Measurements from ENCODE around the gene SORBS2. TPM values are rescaled to one million over a fixed set of nuclear protein-coding genes. Genes with fewer than 3 reads are reported as not detected.

The SORBS2 gene
- total RNA-seq, 2 donors from 2014 or later = 7.0 to 13.8 TPM

DNA sequence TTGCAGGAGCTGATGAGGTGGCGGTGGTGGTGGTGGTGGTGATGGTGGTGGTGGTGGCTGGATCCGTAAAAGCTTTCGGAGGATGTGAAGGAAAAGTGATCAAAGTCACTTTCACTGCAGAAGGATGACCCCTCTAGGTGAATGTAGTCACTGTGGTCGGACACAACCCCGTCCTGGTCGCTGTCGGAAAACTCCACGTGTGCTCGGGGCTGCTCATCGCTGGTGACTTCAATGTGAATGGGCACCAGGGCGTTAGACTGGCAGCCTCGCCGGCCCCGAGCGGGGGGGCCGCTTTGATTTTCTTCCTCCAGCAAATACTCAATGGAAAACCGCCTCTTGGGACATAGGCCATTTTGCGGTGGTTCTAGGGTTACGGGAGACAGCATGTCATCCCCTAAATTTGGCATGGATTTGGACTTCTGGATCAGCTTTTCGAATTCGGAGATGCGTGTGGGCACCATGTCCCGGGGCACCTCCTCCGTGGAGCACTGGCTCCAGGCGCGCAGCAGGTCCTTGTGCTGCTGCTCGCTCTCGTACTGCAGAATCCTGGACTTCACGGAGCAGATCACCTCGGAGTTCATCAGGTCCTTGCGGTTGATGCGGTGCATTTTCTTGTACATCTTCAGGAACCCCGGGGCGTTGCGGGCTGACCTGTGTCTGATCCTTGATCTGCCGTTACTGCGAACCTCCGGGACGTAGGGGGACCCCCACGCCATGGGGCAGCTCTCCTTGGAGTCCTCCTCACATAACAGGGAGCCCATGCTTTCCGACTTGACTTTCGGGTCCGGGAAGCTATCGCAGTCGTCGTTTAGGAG lies 188.3 kb downstream of the SORBS2 start:
- Histone ChIP-seq H3K27ac (ENCODE audit: low read depth, low read length) (no peak overlapping the region), H3K27me3 (ENCODE audit: control insufficient read depth, insufficient read depth, low read length, poor library complexity, severe bottlenecking) (no peaks in the 10 kb centered on the region), H3K9ac (ENCODE audit: extremely low read depth, low read length, poor library complexity, severe bottlenecking) (no peak overlapping the region), H3K9me3 (ENCODE audit: control insufficient read depth, low read length) (no peaks in the 10 kb centered on the region), H3K4me3 (ENCODE audit: low read length) (no peak overlapping the region), H3K36me3 (ENCODE audit: control insufficient read depth, insufficient read depth, low read length) (no peaks in the 10 kb centered on the region), H3K4me1 (ENCODE audit: control insufficient read depth, insufficient read depth, low read length) (peaks cover 4% of the 10 kb centered on the region)
- Mint-ChIP-seq H3K27ac (no peak overlapping the region), H3K36me3 (ENCODE audit: low read depth) (no peaks in the 10 kb centered on the region), H3K9me3 (no peaks in the 10 kb centered on the region), H3K27me3 (ENCODE audit: insufficient read depth) (peaks cover 8% of the 10 kb centered on the region), H3K4me1 (no peaks in the 10 kb centered on the region), H3K4me3 (no peak overlapping the region)
- DNase-seq = no peak
- TF ChIP-seq, protein P1, sequence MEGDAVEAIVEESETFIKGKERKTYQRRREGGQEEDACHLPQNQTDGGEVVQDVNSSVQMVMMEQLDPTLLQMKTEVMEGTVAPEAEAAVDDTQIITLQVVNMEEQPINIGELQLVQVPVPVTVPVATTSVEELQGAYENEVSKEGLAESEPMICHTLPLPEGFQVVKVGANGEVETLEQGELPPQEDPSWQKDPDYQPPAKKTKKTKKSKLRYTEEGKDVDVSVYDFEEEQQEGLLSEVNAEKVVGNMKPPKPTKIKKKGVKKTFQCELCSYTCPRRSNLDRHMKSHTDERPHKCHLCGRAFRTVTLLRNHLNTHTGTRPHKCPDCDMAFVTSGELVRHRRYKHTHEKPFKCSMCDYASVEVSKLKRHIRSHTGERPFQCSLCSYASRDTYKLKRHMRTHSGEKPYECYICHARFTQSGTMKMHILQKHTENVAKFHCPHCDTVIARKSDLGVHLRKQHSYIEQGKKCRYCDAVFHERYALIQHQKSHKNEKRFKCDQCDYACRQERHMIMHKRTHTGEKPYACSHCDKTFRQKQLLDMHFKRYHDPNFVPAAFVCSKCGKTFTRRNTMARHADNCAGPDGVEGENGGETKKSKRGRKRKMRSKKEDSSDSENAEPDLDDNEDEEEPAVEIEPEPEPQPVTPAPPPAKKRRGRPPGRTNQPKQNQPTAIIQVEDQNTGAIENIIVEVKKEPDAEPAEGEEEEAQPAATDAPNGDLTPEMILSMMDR (conservative IDR thresholded peaks at IDR 0.05) = no peak
- WGBS, 2 experiments (ENCODE audit: insufficient coverage in 1 of 2, insufficient read length in 1 of 2) = 97% methylated on average over 41 to 46 of the region's 46 CpGs

DNA sequence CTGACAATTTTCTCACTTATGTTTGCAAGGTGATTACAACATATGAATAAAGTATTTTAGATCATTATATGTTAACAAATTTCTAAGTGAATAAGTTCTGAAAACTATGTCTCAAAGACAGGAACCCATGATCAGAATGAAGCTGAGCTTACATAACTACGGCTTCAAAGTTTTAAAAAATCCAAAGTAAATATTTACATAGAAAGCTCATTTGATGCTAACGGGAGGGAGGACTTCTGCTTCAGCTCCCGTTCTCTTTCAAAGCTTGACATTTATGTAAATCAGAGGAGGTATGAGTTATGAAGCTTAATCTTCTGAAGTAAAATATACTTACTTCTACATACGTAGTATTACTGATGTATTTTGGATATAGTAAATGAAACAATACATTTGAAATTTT lies 203.8 kb downstream of the SORBS2 start:
- no peaks in the 10 kb centered on the region for H3K4me1 Mint-ChIP-seq

DNA sequence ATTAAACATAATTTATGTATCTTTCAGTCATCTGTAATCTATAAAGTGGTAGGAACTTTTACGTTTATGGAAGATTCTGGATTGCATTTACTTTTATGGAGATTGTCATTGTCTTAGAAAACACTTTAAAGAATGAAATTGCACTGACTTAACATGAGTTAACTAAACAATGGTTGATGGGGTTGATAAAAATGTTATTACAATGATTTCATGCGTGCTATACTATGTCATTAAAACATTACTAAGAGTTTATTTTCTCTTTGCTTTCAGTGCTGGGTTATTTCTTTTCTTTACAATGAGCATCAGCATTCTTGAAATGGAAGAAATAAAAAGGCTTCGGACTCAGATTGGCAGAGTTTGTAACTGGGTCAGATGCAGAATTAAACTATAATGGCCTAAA lies 209.6 kb downstream of the SORBS2 start:
- TF ChIP-seq, protein P1 (conservative IDR thresholded peaks at IDR 0.05) = no peak
- Mint-ChIP-seq H3K27ac (no peak overlapping the region), H3K4me3 (no peak overlapping the region), H3K4me1 (no peaks in the 10 kb centered on the region), H3K9me3 (no peaks in the 10 kb centered on the region), H3K27me3 (ENCODE audit: insufficient read depth) (peaks cover 4% of the 10 kb centered on the region), H3K36me3 (ENCODE audit: low read depth) (no peaks in the 10 kb centered on the region)
- no peak overlapping the region for H3K9ac ChIP-seq (ENCODE audit: extremely low read depth, low read length, poor library complexity, severe bottlenecking)
- H3K36me3 ChIP-seq (ENCODE audit: control insufficient read depth, insufficient read depth, low read length) = no peaks in the 10 kb centered on the region
- DNase-seq = no peak
- no peaks in the 10 kb centered on the region for H3K4me1 ChIP-seq (ENCODE audit: control insufficient read depth, insufficient read depth, low read length)
- H3K9me3 ChIP-seq (ENCODE audit: control insufficient read depth, low read length) = no peaks in the 10 kb centered on the region
- no peaks in the 10 kb centered on the region for H3K27me3 ChIP-seq (ENCODE audit: control insufficient read depth, insufficient read depth, low read length, poor library complexity, severe bottlenecking)
- no peak overlapping the region for H3K27ac ChIP-seq (ENCODE audit: low read depth, low read length)
- no peak overlapping the region for H3K4me3 ChIP-seq (ENCODE audit: low read length)
- WGBS, 2 experiments (ENCODE audit: insufficient coverage in 1 of 2, insufficient read length in 1 of 2) = 91% methylated on average over 2 of the region's 3 CpGs; no CpG with 5 or more reads in 1 of the 2 experiments

More for the DNA sequence above, 203.8 kb downstream of the SORBS2 start:
- H3K4me3 ChIP-seq (ENCODE audit: low read length) = no peak overlapping the region
- Mint-ChIP-seq H3K36me3 (ENCODE audit: low read depth) (no peaks in the 10 kb centered on the region), H3K4me3 (no peak overlapping the region), H3K27me3 (ENCODE audit: insufficient read depth) (no peaks in the 10 kb centered on the region), H3K27ac (no peak overlapping the region), H3K9me3 (no peaks in the 10 kb centered on the region)
- no peaks in the 10 kb centered on the region for H3K9me3 ChIP-seq (ENCODE audit: control insufficient read depth, low read length)
- H3K27me3 ChIP-seq (ENCODE audit: control insufficient read depth, insufficient read depth, low read length, poor library complexity, severe bottlenecking) = no peaks in the 10 kb centered on the region
- 76% methylated on average over 3 of the region's 4 CpGs; no CpG with 5 or more reads in 1 of the 2 experiments for WGBS, 2 experiments (ENCODE audit: insufficient coverage in 1 of 2, insufficient read length in 1 of 2)
- TF ChIP-seq, protein P1 (conservative IDR thresholded peaks at IDR 0.05) = no peak
- no peak overlapping the region for H3K27ac ChIP-seq (ENCODE audit: low read depth, low read length)
- no peaks in the 10 kb centered on the region for H3K4me1 ChIP-seq (ENCODE audit: control insufficient read depth, insufficient read depth, low read length)
- H3K9ac ChIP-seq (ENCODE audit: extremely low read depth, low read length, poor library complexity, severe bottlenecking) = no peak overlapping the region
- no peak for DNase-seq
- no peaks in the 10 kb centered on the region for H3K36me3 ChIP-seq (ENCODE audit: control insufficient read depth, insufficient read depth, low read length)

All from endodermal cell (in vitro differentiated cells).